Measurements from ENCODE around the gene IQSEC2.
A peak's percentile ranks its signal among the peaks of the same experiment; 100 is the strongest.

IQSEC2 gene

DNA sequence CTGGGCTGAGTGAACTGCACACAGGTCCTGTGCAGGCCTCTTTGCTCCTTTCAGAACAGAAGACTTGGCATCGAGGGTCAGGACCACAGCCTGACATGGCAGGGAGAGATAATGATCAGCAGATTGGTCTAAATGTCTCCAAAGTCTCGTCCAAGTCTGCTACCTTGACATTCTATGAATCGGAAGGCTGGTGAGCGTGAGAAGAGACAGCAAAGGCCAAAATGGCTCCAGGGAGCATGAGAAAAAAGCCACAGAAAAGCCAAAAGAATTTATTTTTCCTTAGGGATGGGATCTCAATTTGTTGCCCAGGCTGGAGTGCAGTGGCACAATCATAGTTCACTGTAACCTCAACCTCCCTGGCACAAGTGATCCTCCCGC is 32.3 kb upstream of the IQSEC2 start:
- POLR2A ChIA-PET, result interaction anchor here (1.3 to 1.6 kb wide), 3 partner anchors 30 to 132 kb away, joined by 3 to 7 read pairs (median 3); partner anchors contain the start of genes RIBC1 and SMC1A
- TF ChIP-seq ZNF274 (IDR thresholded peaks at IDR 0.05; ENCODE audit: low read length) (no peak), ZNF274 (tag by site-specific recombination; IDR thresholded peaks at IDR 0.05; ENCODE audit: borderline replicate concordance) (no peak), ZNF76 (tag by site-specific recombination; IDR thresholded peaks at IDR 0.05; ENCODE audit: borderline replicate concordance, low read depth) (no peak), ZBTB17 (tag by site-specific recombination; IDR thresholded peaks at IDR 0.05) (no peak), ZNF350 (tag by site-specific recombination; IDR thresholded peaks at IDR 0.05) (no peak), ZNF175 (tag by site-specific recombination; IDR thresholded peaks at IDR 0.05) (no peak), RBAK (tag by site-specific recombination; IDR thresholded peaks at IDR 0.05) (no peak), ZNF473 (tag by site-specific recombination; IDR thresholded peaks at IDR 0.05) (no peak), ZNF660 (tag by site-specific recombination; IDR thresholded peaks at IDR 0.05) (no peak), SALL2 (tag by site-specific recombination; IDR thresholded peaks at IDR 0.05; ENCODE audit: borderline replicate concordance) (no peak), ZNF510 (tag by site-specific recombination; IDR thresholded peaks at IDR 0.05; ENCODE audit: insufficient replicate concordance) (no peak)
- TF ChIP-seq, protein P1, sequence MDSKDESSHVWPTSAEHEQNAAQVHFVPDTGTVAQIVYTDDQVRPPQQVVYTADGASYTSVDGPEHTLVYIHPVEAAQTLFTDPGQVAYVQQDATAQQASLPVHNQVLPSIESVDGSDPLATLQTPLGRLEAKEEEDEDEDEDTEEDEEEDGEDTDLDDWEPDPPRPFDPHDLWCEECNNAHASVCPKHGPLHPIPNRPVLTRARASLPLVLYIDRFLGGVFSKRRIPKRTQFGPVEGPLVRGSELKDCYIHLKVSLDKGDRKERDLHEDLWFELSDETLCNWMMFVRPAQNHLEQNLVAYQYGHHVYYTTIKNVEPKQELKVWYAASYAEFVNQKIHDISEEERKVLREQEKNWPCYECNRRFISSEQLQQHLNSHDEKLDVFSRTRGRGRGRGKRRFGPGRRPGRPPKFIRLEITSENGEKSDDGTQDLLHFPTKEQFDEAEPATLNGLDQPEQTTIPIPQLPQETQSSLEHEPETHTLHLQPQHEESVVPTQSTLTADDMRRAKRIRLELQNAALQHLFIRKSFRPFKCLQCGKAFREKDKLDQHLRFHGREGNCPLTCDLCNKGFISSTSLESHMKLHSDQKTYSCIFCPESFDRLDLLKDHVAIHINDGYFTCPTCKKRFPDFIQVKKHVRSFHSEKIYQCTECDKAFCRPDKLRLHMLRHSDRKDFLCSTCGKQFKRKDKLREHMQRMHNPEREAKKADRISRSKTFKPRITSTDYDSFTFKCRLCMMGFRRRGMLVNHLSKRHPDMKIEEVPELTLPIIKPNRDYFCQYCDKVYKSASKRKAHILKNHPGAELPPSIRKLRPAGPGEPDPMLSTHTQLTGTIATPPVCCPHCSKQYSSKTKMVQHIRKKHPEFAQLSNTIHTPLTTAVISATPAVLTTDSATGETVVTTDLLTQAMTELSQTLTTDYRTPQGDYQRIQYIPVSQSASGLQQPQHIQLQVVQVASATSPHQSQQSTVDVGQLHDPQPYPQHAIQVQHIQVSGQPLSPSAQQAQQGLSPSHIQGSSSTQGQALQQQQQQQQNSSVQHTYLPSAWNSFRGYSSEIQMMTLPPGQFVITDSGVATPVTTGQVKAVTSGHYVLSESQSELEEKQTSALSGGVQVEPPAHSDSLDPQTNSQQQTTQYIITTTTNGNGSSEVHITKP (tag by site-specific recombination; IDR thresholded peaks at IDR 0.05), result no peak
- Histone ChIP-seq H3K36me3 (ENCODE audit: control insufficient read depth in 2 of 2, insufficient read depth in 1 of 2, low read length in 2 of 2) (no peaks in the 10 kb centered on the region), H3K9me3 (ENCODE audit: control insufficient read depth, insufficient read depth, low read depth, low read length) (no peaks in the 10 kb centered on the region), H3K4me3 (ENCODE audit: low read depth, low read length) (no peak overlapping the region), H3K4me1 (ENCODE audit: control insufficient read depth, insufficient read depth, low read length) (peaks cover 21% of the 10 kb centered on the region), H3K27ac (ENCODE audit: extremely low read depth, low read depth, low read length) (no peak overlapping the region)
- CTCF ChIA-PET, result interaction anchor here (0.6 to 12.1 kb wide), 40 partner anchors 8 to 1745 kb away, joined by 3 to 233 read pairs (median 6); partner anchors contain the start of genes IQSEC2, RIBC1 and SMC1A

DNA sequence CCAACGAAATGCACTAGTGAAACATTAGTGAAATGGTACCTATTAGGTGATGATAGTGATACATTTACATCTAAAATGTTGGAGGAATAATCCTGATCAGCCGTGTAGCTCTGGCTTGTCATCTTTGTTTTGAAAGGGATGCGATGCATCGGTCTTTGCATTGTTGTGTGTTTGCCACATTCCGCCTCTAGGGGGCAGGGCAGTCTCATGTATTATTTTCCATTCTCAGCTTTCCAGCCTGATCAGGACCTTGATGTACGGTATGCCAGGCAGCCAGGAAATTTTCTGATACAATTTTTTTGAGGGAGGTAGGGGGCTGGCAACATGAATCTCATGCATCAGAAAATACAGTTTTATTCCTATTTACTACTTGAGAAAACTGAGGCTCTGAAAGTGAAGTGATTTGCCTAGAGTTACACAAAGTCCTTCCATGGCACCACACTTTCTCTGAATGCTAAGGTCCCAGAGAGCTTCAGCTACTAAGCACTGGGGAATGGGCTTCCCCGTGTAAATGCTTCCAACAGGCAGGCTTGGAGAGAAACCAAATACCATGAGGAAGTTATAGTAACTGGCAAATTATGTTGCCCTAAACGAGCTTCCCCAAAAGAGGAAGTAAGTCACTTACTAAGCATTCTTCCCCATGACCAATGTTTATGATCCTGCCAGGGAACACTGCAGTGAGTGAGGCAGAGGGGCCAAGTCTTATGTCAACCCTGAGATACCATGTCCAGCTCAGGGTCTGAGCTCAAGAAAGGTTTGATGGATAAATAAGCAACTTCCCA is 31.8 kb upstream of the IQSEC2 start:
- Histone ChIP-seq H3K36me3 (ENCODE audit: control insufficient read depth in 2 of 2, insufficient read depth in 1 of 2, low read length in 2 of 2) (no peaks in the 10 kb centered on the region), H3K27ac (ENCODE audit: extremely low read depth, low read depth, low read length) (no peak overlapping the region), H3K4me3 (ENCODE audit: low read depth, low read length) (no peak overlapping the region), H3K9me3 (ENCODE audit: control insufficient read depth, insufficient read depth, low read depth, low read length) (no peaks in the 10 kb centered on the region), H3K4me1 (ENCODE audit: control insufficient read depth, insufficient read depth, low read length) (peaks cover 21% of the 10 kb centered on the region)
- POLR2A ChIA-PET, result interaction anchor here (0.6 to 1.6 kb wide), 4 partner anchors 29 to 164 kb away, joined by 3 to 7 read pairs (median 4); partner anchors contain the start of genes RIBC1 and SMC1A
- CTCF ChIA-PET, result interaction anchor here (0.6 to 12.1 kb wide), 59 partner anchors 8 to 1746 kb away, joined by 3 to 233 read pairs (median 4); partner anchors contain the start of genes IQSEC2, RIBC1 and SMC1A
- no peak for TF ChIP-seq ZNF48 (tag by site-specific recombination; IDR thresholded peaks at IDR 0.05)
- TF ChIP-seq ZNF423 (tag by site-specific recombination; IDR thresholded peaks at IDR 0.05), result no peak
- TF ChIP-seq ZNF585B (tag by site-specific recombination; IDR thresholded peaks at IDR 0.05), result no peak
- no peak for TF ChIP-seq REPIN1 (tag by site-specific recombination; IDR thresholded peaks at IDR 0.05; ENCODE audit: low read depth)
- TF ChIP-seq ZNF626 (tag by site-specific recombination; IDR thresholded peaks at IDR 0.05), result no peak
- TF ChIP-seq ZBTB20 (tag by site-specific recombination; IDR thresholded peaks at IDR 0.05), result no peak
- no peak for TF ChIP-seq ZNF37A (tag by site-specific recombination; IDR thresholded peaks at IDR 0.05)
- TF ChIP-seq, protein P2, sequence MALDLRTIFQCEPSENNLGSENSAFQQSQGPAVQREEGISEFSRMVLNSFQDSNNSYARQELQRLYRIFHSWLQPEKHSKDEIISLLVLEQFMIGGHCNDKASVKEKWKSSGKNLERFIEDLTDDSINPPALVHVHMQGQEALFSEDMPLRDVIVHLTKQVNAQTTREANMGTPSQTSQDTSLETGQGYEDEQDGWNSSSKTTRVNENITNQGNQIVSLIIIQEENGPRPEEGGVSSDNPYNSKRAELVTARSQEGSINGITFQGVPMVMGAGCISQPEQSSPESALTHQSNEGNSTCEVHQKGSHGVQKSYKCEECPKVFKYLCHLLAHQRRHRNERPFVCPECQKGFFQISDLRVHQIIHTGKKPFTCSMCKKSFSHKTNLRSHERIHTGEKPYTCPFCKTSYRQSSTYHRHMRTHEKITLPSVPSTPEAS (tag by site-specific recombination; IDR thresholded peaks at IDR 0.05), result no peak
- TF ChIP-seq, protein P3, sequence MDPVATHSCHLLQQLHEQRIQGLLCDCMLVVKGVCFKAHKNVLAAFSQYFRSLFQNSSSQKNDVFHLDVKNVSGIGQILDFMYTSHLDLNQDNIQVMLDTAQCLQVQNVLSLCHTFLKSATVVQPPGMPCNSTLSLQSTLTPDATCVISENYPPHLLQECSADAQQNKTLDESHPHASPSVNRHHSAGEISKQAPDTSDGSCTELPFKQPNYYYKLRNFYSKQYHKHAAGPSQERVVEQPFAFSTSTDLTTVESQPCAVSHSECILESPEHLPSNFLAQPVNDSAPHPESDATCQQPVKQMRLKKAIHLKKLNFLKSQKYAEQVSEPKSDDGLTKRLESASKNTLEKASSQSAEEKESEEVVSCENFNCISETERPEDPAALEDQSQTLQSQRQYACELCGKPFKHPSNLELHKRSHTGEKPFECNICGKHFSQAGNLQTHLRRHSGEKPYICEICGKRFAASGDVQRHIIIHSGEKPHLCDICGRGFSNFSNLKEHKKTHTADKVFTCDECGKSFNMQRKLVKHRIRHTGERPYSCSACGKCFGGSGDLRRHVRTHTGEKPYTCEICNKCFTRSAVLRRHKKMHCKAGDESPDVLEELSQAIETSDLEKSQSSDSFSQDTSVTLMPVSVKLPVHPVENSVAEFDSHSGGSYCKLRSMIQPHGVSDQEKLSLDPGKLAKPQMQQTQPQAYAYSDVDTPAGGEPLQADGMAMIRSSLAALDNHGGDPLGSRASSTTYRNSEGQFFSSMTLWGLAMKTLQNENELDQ (tag by site-specific recombination; IDR thresholded peaks at IDR 0.05; ENCODE audit: low read depth), result no peak
- TF ChIP-seq PRDM1 (tag by site-specific recombination; IDR thresholded peaks at IDR 0.05), result no peak
- no peak for TF ChIP-seq OVOL3 (tag by site-specific recombination; IDR thresholded peaks at IDR 0.05)
- TF ChIP-seq, protein P4, sequence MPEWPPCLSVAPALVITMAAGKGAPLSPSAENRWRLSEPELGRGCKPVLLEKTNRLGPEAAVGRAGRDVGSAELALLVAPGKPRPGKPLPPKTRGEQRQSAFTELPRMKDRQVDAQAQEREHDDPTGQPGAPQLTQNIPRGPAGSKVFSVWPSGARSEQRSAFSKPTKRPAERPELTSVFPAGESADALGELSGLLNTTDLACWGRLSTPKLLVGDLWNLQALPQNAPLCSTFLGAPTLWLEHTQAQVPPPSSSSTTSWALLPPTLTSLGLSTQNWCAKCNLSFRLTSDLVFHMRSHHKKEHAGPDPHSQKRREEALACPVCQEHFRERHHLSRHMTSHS (tag by site-specific recombination; IDR thresholded peaks at IDR 0.05), result no peak
- TF ChIP-seq ZNF239 (tag by site-specific recombination; IDR thresholded peaks at IDR 0.05), result peak; percentile 93
